ENCODE measurements around the gene VWF. TPM values are rescaled to one million over a fixed set of nuclear protein-coding genes. Genes with fewer than 3 reads are reported as not detected.

The VWF gene
- total RNA-seq, 2 experiments from 2014 or later: 0.11 to 0.13 TPM

DNA sequence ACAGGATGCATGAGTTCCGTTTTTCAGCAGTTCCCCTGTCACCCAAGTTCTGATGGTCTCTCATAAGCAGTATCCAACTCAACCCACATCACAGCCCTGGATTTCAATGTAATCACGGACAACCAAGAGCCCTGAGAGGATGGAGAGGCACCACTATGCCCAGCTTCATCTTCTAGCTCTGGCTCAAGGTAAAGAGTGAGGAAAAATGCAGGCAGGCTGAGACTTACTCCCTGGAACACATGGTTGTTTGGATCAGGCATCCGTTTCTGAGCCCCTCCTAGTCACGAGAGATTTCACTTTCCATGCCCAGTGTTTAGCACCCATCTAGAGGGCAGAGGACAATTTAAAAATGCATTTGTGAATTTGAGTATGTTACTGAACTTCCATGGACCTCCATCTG, 224.4 kb downstream of the VWF start:
- CTCF ChIA-PET: no interaction called here
- ATAC-seq (no peak), DNase-seq (no peak)
- no peaks in the 10 kb centered on the region for H3K36me3 Mint-ChIP-seq (ENCODE audit: low read depth)
- TF ChIP-seq, protein P1, sequence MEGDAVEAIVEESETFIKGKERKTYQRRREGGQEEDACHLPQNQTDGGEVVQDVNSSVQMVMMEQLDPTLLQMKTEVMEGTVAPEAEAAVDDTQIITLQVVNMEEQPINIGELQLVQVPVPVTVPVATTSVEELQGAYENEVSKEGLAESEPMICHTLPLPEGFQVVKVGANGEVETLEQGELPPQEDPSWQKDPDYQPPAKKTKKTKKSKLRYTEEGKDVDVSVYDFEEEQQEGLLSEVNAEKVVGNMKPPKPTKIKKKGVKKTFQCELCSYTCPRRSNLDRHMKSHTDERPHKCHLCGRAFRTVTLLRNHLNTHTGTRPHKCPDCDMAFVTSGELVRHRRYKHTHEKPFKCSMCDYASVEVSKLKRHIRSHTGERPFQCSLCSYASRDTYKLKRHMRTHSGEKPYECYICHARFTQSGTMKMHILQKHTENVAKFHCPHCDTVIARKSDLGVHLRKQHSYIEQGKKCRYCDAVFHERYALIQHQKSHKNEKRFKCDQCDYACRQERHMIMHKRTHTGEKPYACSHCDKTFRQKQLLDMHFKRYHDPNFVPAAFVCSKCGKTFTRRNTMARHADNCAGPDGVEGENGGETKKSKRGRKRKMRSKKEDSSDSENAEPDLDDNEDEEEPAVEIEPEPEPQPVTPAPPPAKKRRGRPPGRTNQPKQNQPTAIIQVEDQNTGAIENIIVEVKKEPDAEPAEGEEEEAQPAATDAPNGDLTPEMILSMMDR (IDR thresholded peaks at IDR 0.05): no peak
- intact Hi-C loops (cut with micrococcal nuclease): no loop called here
- no peaks in the 10 kb centered on the region for H3K4me1 Mint-ChIP-seq (ENCODE audit: low read depth)
- H3K4me3 Mint-ChIP-seq: no peak overlapping the region
- H3K27ac Mint-ChIP-seq: no peak overlapping the region
- POLR2A ChIA-PET: no interaction called here
- peaks cover 20% of the 10 kb centered on the region for H3K27me3 Mint-ChIP-seq
- no peaks in the 10 kb centered on the region for H3K9me3 Mint-ChIP-seq

DNA sequence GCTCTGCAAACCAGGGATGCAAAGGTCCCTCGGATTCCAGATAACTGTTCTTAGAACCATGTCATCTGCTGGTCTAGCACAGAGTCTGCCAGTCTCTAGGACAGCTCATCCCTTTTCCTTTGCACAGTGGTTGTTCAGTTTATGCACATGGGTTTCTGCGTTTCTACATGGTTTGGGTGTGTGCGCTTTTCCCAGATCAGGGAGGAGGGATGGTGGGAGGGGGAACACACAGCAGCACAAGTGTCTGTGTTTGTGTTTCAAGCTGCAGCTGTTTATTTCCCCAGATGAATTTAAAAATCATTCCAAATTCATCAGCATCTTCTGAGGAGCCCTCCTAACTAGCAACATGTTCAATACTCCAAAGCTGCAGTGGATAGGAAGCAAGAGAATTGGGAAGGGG, 224.8 kb downstream of the VWF start:
- Mint-ChIP-seq H3K9me3 (no peaks in the 10 kb centered on the region), H3K4me1 (ENCODE audit: low read depth) (no peaks in the 10 kb centered on the region), H3K36me3 (ENCODE audit: low read depth) (no peaks in the 10 kb centered on the region), H3K27ac (no peak overlapping the region), H3K4me3 (no peak overlapping the region), H3K27me3 (peaks cover 22% of the 10 kb centered on the region)
- TF ChIP-seq, protein P1 (IDR thresholded peaks at IDR 0.05): no peak
- CTCF ChIA-PET: interaction anchor here (1.2 kb wide), 1 partner anchor 154 kb away, joined by 3 read pairs; no protein-coding TSS in a partner anchor
- no peak for ATAC-seq
- POLR2A ChIA-PET: no interaction called here
- intact Hi-C loops (cut with micrococcal nuclease): no loop called here
- no peak for DNase-seq

DNA sequence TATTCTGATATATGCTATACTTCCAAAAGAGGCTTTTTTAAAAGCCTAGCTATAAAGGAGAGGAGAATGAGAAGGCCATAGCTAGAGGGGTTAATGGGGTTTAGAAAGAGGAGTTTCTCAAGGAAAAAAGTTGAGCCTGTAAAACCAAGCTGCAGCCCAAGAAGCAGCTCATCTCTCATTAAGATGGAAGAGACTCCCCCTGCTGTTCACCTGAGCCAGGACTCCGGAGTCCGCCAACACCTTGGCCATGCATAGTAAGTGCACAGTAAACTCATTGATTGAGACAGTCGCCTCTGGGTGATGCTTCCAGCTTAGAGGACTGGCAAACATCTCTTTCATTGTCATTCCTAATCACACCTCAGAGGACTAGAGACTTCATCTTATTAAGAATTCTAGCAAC, 225.6 kb downstream of the VWF start:
- POLR2A ChIA-PET: no interaction called here
- no peak for ATAC-seq
- no peaks in the 10 kb centered on the region for H3K4me1 Mint-ChIP-seq (ENCODE audit: low read depth)
- H3K36me3 Mint-ChIP-seq (ENCODE audit: low read depth): no peaks in the 10 kb centered on the region
- CTCF ChIA-PET: interaction anchor here (0.7 to 1.2 kb wide), 2 partner anchors 89 to 153 kb away, joined by 3 read pairs; no protein-coding TSS in a partner anchor
- H3K27ac Mint-ChIP-seq: no peak overlapping the region
- intact Hi-C loops (cut with micrococcal nuclease): no loop called here
- TF ChIP-seq, protein P1 (IDR thresholded peaks at IDR 0.05): no peak
- no peak overlapping the region for H3K4me3 Mint-ChIP-seq
- H3K27me3 Mint-ChIP-seq: peaks cover 27% of the 10 kb centered on the region
- DNase-seq: no peak
- no peaks in the 10 kb centered on the region for H3K9me3 Mint-ChIP-seq

Other genes with a start within 250 kb of the VWF start
- gene ANO2, start 179.4 kb downstream of the VWF start, total RNA-seq: not detected
- gene CD9, start 75.7 kb upstream of the VWF start, total RNA-seq: 1 to 10 TPM; 9.1 to 9.2 TPM
- gene PLEKHG6, start 186.0 kb upstream of the VWF start, total RNA-seq: not detected
- gene TNFRSF1A, start 217.4 kb upstream of the VWF start, total RNA-seq: 10 to 100 TPM; 40.6 TPM